HG02870 (cell line): ENCODE results near the gene LRP1B.

Source experiments
- ATAC-seq: cut with Tn5 transposase; IDR thresholded peaks from one replicate; pipeline ENCODE4 v1.9.1; 2021; ENCODE audit warnings: mild to moderate bottlenecking, moderate library complexity; ENCODE audit not compliant: unreplicated experiment

LRP1B gene

DNA sequence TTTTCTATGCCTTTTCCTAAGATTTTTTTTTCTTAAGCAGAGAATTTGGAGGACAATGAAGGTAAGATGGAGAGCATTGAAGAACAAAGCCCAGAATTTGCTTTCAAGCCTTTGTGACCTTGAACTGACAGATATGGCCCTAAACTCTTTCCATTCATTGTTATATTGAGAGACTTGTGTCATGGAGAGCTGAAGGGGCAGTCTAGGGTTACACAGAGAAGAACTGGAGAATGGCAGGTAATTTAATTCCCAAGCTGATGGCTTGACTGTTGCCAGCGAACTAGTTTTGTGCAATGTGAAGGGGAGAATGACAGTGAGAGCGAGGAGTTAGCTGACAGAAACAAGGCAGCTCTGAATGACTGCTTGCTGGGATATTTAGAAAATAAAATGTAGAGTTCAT lies 1344.2 kb downstream of the LRP1B start:
- ATAC-seq: no peak

DNA sequence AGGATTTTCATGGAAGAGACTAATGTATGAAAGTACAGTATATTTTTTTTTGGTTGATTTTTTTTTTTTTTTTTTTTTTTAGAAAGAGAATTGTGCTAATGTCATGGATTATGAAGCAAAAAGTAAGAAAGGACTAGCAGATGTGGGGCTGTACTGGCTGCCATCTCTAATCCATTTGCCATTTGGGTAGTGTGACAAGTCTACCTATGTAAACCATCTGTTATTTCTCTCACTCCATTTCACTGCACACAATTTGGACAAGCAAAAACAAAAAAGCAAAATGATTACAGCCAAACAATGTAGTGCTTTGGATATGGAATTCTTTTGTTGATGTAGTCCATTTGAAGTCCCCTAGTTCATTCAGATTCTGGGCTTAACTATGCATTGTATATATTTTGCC lies 1355.4 kb downstream of the LRP1B start:
- ATAC-seq: no peak

DNA sequence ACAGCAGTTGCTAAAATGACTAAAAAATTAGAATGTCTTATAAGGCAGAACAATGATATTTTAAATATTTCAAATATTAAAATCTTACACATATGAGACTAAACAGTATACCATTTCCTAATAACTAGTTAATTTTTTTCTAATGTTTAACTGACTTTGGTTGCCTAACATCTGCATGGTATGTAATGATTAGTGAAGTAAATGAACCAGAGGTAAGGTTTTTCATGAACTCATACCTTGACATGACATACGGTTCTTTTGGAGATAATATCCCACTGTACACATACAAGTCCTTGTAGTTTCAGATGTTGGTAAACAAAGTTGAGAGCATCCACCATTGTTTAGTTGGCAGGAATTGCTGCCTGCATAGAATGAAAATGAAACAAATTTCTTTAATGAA lies 1360.2 kb downstream of the LRP1B start:
- no peak for ATAC-seq

DNA sequence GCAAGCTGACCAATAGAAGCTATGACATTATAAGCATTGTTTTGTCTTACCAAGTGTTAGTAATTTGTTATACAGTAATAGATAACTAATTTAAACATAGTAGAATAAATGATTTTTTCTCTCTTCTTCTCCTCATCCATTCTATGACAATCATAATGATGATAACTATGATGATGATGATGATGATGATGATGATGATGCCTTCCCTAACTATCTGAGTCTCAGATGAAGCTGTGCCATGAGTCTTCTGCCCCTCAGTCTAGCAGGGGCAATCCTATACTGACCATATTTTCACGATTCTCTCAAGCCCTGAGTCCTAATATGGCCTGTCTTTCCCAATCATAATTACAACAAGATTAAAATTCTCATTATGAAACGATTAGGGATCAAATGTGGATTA lies 1369.0 kb downstream of the LRP1B start:
- ATAC-seq: no peak

DNA sequence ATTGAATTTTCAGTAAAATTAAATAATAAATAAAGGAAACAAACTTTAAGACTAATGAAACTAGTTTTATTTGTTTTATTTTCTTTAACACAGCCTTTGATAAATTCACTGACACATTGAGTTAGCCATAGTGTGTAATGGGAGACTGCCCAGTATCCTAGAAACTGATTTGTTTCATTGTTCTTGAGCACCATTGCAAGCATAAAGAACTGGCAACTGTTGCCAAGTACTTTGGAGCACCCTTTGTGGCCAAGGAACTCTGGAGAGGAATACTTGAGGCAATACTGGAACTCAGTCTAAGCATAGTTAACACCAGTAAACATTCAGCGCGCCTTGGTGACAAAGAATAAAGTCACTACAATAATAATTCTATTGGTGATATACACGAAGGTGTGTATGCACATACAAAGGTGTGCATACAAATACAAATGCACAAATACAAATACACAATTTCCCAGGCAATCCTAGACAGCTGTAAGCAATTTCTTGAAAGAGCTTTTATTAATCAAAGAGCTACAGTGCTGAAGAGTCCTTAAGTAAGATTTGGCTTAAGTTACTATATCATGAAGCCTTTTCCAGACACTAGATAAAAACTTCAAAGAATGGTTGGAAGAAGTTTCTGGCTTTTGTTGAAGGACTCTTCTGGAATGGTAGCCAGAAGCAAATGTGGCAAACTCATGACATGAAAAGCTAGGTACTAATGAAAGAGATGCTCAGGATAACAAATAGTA lies 1371.2 kb downstream of the LRP1B start:
- ATAC-seq: no peak

DNA sequence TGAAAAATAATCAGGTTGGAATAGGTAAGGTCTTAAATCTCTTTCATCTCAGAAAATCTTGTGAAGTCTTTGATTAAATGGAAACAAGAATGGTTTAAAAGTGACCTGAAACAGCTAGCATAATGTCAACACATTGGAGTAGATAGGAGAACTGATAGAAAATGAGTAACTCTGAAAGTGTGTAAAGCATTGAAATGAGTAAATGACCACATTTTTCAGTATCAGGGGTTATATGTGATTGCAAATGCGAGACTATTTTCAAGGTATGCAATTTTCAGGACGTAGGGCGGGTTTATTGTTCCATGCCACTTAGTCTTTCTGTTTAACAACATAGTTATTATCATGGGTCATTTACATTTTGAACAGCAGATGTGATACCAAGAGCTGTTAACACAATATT lies 1383.2 kb downstream of the LRP1B start:
- peak; percentile 97 for ATAC-seq

DNA sequence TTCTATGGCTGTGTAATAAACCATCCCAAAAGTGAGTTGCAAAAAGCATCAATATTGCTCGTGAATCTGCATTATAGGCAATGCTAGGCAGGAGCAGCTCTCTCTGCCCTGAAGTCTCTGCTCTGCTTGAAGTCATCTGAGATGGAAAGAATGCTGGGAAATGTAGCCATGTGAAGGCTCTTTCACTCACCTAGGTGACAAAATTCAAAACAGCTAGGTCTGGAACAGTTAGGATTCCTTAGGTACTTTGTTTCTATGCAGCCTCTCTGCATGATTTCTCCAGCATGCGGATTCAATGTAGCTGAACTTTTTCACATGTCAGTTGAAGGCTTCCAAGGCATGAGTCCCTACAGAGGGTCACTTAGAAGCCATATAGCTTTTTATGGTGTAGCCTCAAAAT lies 1383.7 kb downstream of the LRP1B start:
- ATAC-seq: no peak

DNA sequence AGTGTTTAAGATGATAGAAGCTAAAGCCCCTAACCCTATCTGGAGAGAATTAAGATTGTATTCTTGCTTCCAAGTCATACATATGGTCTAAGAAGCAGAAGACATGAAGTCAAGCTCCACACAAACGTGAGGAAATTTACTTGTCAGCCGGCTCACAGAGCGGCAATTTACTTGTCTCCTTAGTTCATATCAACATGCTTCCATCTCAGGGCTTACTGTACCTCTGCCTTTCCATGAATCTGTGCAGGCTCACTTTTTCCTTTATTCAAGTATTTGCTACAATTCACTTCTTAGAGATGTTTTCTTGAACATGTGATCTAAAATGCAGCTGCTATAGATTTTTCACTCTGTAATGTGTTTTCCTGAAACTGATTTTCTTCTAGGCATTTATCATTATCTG lies 1386.4 kb downstream of the LRP1B start:
- ATAC-seq: no peak

DNA sequence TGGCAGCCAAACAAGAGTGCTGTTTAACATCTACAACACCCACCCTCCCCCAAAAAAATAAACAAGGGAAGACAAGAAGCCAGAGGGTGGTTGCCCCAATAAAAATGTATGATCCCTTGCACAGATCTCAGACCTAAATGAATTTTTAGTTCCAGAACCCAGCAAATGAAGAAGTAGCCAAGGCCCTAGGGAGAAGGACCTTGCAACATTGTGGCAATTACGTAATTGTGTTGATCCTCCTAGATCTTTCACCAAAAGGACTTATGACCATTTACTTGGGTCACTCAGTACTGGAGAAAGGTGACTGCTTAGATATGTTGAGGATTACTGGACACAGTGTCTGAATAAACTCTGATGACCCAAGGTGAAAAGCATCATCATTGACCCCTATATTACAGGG lies 1393.8 kb downstream of the LRP1B start:
- no peak for ATAC-seq

DNA sequence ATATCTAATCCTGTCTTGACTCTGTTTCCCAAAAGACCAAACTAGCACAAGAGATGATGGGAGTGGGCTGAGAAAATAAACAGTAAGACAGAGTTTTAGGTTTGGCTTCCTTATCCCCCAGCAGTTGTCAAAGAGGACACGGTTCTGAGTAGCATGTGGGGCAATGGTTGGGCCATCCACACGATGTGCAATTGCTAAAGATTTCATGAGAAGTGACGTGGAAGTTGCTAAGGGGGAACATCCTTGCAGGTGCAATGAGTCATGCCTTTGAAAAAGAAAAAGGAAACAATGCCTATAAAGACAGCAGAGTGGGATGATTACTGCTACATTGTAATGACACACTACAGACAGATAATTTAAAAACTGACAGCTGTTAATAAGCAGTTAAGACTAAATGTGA lies 1395.8 kb downstream of the LRP1B start:
- no peak for ATAC-seq

DNA sequence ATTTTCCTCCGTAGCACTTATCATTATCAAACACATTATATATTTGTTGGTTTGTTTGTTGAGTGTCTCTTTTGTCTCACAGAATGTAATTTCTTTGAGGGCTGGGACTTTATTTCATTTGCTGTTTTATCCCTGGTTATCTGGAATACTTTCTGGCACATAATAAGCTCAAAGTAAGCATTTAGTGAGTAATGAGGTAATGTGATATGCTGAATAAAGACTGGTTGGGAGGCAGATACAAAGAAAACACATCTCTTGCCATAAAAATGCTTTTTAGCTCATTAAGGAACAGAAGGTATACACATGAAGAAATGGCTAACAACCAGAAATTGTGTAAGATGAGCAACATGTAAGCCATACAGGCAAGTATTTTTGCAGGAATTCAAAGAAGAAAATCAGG lies 1411.8 kb downstream of the LRP1B start:
- ATAC-seq: no peak

DNA sequence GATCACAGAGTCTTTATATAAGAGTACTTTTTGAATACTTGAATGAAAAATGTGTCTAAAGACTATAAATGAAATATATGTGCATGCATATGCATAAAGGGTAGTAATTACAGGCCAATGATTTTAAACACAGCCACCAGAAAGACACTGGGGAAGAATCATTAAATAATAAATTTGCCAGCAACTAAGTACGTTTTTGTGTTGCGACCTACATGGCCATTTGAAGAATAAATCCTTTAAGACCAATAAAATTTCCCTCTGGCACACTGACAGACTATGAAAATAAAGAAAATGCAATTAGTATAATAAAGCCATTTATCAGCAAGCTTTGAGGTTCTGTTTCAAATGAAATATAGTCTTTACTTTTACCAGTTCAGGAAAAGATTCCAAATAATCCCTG lies 1413.3 kb downstream of the LRP1B start:
- ATAC-seq: no peak

DNA sequence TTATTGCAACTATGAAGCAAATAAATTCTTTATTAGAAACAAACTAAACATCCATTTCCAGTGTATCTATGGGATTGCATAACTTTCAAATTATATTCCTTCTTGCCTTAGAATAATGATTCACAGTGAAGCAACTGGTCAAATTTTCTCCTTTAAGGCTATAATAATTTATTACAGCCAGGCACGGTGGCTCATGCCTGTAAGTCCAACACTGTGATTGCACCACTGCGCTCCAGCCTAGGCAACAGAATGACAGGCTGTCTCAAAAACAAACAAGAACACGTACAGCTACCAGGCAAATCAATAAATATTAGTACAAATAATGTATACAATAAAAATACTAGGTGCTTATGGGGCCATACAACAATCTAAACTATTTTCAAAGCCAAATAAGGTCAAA lies 1416.2 kb downstream of the LRP1B start:
- ATAC-seq: no peak

DNA sequence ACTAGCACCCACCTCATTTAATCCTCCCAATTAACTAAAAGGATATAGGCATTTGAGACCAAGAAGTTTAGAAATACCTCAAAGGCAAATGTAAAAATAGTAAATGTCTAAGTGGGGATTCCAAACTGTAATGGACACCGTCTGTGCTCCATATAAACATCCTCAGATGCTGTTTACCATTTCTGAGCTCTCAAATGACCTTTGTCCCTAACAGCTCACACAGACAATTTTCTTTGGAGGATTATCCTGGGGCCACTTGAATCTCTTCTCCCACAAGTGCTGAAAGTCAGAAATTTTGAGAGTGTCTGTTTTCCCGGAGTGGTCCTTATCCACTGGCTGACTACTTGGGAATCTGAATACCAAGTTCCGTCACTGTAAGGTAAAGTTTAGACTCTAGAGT lies 1418.9 kb downstream of the LRP1B start:
- ATAC-seq: no peak

DNA sequence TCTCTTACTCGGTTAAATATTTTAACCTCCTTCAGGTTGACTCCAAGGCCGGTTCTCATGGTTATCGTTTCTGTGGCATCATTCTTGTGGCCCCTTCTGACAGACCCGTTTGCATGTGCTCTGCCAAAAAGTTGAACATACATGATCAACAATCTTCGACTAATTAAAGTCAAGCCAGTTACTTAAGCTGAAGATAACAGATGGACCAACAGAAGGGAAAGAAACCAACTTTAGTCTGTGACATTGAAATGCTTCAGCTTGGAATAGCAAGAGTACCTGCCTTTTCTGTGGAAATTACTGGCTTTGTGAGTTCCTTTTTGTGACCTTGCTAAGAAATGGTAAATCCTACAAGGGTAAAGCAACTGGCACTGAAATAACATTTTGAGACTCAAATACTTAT lies 1429.1 kb downstream of the LRP1B start:
- no peak for ATAC-seq

DNA sequence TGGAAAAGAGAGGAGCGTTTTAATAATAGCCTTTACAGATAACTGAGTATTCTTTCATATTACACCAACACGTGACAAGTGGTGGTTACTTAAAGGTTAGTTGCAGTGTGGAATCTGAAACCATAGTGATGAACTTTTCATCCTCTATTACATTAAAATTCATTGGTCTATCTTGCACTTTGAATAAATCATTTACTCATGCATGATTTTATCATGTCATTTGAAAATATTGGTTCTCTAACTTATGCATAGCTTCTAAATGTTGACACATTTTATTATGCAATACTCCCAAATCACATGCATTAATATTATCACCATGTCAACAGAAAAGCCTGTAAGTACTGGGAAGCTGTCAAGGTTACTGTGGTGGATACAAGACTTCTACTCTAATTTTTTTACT lies 1432.2 kb downstream of the LRP1B start:
- ATAC-seq: no peak

DNA sequence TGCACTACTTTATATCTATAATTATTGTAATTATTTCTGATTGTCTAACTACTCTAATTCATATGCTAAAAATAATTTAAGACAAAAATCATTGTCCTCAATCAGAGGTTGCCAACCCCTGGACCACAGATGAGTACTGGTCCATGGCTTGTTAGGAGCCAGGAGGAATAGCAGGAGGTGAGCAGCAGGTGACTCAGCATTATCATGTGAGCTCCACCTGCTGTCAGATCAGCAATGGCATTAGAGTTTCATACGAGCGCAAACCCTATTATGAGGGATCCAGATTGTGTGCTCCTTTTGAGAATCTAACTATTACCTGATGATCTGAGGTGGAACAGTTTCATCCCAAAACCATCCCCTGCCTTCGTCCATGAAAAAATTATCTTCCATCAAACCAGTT lies 1434.4 kb downstream of the LRP1B start:
- no peak for ATAC-seq

DNA sequence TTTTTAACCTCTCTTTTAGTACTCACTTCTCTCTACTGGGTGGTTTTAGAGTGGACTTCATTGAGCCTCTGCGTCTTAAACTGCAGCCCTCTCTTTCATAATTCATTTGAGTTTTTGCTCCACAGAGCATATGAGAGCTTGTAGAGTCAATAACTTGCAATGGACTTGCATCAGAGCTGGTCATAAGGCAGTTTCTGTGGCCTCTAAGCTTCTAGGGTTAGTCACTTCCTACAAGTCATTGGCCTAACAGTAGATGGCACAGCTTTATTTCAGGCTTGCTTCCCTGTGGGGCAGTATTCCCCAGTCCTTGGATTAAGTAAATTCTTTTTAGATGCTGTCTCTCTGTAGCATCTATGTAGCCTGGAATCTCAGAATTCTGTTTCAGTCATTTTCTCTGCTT lies 1435.7 kb downstream of the LRP1B start:
- ATAC-seq: no peak

DNA sequence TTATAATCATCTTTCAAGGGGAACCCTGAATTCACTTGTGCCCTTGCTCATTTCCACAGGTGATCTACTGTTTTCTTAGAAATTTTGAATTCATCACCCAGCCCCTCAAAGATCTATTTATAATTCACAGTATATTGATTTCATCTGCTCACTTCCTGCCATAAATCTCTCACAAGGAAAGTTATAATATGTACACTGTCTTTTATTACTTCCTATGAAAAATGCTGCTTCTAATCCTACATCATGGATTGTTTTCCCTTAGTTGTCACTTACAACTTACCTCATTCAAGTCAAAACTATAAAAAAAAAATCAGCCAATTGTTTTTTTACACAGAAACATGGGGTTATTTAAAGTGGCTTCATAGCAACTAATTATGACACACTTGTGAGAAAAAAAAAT lies 1443.0 kb downstream of the LRP1B start:
- ATAC-seq: no peak

DNA sequence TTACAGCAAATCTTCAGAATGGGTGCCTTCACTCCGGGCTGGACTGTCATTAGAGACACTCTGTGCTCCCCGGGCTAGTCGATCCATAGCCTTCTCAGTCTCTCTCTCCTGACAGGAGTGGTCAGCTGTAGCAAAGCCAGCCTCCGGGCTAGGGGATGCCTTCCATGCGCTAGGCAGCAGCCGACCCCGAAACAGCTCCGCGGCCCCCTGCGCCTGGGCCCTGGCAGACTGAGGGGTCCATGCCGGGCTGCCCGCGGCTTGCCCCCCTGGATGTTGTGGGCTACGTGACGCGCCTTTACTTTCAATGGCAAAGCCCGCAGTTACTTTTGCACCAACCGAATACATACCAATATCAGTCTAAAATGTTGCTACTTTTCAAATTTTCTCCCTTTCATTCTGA lies 1447.2 kb downstream of the LRP1B start:
- no peak for ATAC-seq

DNA sequence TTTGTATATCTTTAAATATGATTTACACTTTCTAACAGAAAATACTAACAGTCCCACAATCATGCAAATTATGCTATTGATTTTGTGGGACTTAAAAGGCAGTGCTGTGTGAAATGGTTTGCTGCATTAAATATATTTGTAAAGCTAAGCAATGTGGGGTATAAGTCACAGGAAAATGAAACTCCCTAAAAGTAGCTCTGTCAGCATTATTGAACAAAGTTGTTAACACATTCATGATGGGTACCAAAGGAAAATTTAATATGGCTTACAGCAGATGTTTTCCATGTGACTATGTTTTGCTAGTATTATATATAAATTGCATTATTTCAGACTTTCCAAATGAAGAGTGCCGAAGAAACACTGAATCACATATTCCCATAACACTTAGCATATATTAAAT lies 1450.0 kb downstream of the LRP1B start:
- ATAC-seq: no peak

DNA sequence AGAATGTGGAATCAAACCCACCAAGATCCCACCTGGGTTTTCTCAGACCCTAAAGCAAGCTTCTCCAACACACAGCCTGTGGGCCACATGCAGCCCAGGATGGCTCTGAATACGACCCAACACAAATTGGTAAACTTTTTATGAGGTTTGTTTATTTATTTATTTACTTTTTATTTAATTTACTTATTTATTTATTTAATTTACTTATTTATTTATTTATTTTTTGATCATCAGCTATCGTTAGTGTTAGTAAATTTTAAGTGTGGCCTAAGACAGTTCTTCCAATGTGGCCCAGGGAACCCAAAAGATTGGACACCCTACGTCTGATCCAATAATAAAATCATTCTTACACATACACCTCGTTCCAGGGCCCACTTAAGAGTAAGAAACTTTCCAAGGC lies 1451.1 kb downstream of the LRP1B start:
- ATAC-seq: no peak

DNA sequence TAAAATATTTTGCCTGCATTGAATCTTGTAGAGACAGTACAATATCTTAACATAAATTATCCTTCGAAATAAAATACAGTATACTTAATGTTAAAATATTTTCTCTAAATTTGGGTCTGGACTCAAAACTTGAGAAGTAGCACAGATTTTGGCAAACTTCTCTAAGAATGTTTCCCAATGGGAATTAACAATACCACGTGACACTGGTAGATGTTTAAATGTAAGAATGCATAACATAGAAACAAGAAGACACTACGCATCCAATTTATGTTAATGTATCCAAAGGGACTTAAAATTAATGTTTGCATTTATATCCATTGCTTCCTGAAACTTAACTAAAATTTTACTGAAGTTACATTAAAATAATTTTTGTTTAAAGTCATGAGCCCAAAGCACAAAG lies 1460.9 kb downstream of the LRP1B start:
- ATAC-seq: no peak
